GM23338 (cell line): ENCODE data around the gene ABHD14A.

Experiments used
- CREB1 ChIP-seq: fragments of 250-450 bp; sonication (Bioruptor Pico); IDR thresholded peaks from 2 replicates; pipeline ENCODE4 v1.5.0; 2020; ENCODE audit warnings: low read depth, mild to moderate bottlenecking, moderate library complexity
- CTCF ChIP-seq, 2 experiments: fragments of 200-600 bp in 1 of 2; sonication (generic) in 1 of 2; conservative IDR thresholded peaks; 2 replicates each; pipeline versions ENCODE4 v1.5.1 to v1.6.1; 2016 to 2017; ENCODE audit warnings: antibody characterized with exemption in 2 of 2, low read depth in 2 of 2, mild to moderate bottlenecking in 2 of 2, moderate library complexity in 1 of 2
- ETS1 ChIP-seq: IDR thresholded peaks from 2 replicates; pipeline ENCODE4 v1.6.1; 2016; ENCODE audit warnings: antibody characterized with exemption
- EZH2 ChIP-seq: fragments of 200-600 bp; sonication (generic); IDR thresholded peaks from one replicate; pipeline ENCODE4 v1.8.0; 2017; ENCODE audit warnings: antibody characterized with exemption, mild to moderate bottlenecking, low read depth; ENCODE audit not compliant: unreplicated experiment
- JUNB ChIP-seq: IDR thresholded peaks from one replicate; pipeline ENCODE4 v1.6.1; 2016; ENCODE audit warnings: antibody characterized with exemption; ENCODE audit not compliant: unreplicated experiment
- REST ChIP-seq: IDR thresholded peaks from one replicate; pipeline ENCODE4 v1.6.1; 2018; ENCODE audit warnings: antibody characterized with exemption; ENCODE audit not compliant: unreplicated experiment
- STAT1 ChIP-seq: IDR thresholded peaks from one replicate; pipeline ENCODE4 v1.6.1; 2016; ENCODE audit warnings: antibody characterized with exemption; ENCODE audit not compliant: unreplicated experiment

GRCh38 chr3:52006820-52007133 lies 31.9 kb downstream of the ABHD14A start:
- TF ChIP-seq CTCF (conservative IDR thresholded peaks at IDR 0.05; ENCODE audit: low read depth in 2 of 2) (no peak), EZH2 (no peak), JUNB (no peak), CREB1 (CRISPR knock-in tag) (no peak), STAT1 (no peak), REST (no peak), ETS1 (no peak)
